Measurements from ENCODE around the gene EDRF1. TPM values are rescaled to one million over a fixed set of nuclear protein-coding genes. Genes with fewer than 3 reads are reported as not detected.

The EDRF1 gene
- total and polyA plus RNA-seq, 2 of the 8 experiments (the other 6 are each of a cell fraction or from before 2014, with no cell fraction given): 19.9 to 37.8 TPM

DNA sequence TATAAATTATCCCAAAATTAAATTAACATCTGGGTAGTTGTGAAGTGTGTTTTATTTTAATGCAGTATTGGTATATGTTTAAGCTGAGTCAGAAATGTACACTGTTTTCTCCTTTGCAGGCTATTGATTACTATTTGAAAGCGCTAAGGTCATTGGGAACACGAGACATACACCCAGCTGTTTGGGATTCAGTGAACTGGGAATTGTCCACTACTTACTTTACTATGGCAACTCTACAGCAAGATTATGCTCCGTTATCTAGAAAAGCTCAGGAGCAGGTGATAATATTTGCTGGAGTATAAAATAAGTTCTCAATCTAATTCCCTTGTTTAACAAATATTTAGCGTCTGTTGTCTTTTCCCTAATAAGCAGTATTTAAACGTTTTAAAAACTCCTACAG lies 27.9 kb downstream of the EDRF1 start:
- ChIA-PET CTCF (ENCODE audit: partially characterized antibody) (interaction anchor here (0.6 to 1.6 kb wide), 2 partner anchors 11 to 16 kb away, joined by 3 to 4 read pairs; no protein-coding TSS in a partner anchor), POLR2A (ENCODE audit: partially characterized antibody) (interaction anchor here (1.2 to 1.7 kb wide), 2 partner anchors 9 to 41 kb away, joined by 3 to 8 read pairs; no protein-coding TSS in a partner anchor)
- no peak overlapping the region for H3K4me2 ChIP-seq (ENCODE audit: insufficient read depth in 1 of 2, low read depth in 2 of 2, low read length in 2 of 2)
- no peak overlapping the region for H2BK5ac ChIP-seq (ENCODE audit: low read depth, low read length)
- H3K79me2 ChIP-seq (ENCODE audit: control insufficient read depth in 1 of 2, insufficient read depth in 2 of 2, low read length in 2 of 2): no peaks in the 10 kb centered on the region
- no peak overlapping the region for H2BK20ac ChIP-seq (ENCODE audit: low read length)
- no peaks in the 10 kb centered on the region for H3K27me3 ChIP-seq (replicated peaks in 1 of 4; ENCODE audit: control insufficient read depth in 3 of 4, extremely low read depth in 1 of 4, insufficient read depth in 3 of 4, low read length in 3 of 4)
- no peak overlapping the region for H2BK15ac ChIP-seq (ENCODE audit: low read length)
- no peak overlapping the region for H3K56ac ChIP-seq (replicated peaks; ENCODE audit: insufficient read length, low read depth, low read length)
- H3K27ac ChIP-seq (ENCODE audit: low read depth, low read length): no peak overlapping the region
- H4K5ac ChIP-seq (ENCODE audit: insufficient read length, low read depth, low read length): no peak overlapping the region
- H2BK120ac ChIP-seq (replicated peaks; ENCODE audit: low read depth, low read length): no peak overlapping the region
- no peak overlapping the region for H3K18ac ChIP-seq (ENCODE audit: extremely low read depth, low read length)
- H4K8ac ChIP-seq (ENCODE audit: extremely low read depth, insufficient read depth, low read length): no peak overlapping the region
- WGBS, 2 experiments (ENCODE audit: extremely low coverage in 1 of 2, insufficient coverage in 1 of 2, insufficient read length in 1 of 2, insufficient replicate concordance in 2 of 2, low coverage in 1 of 2, low lambda C conversion rate in 2 of 2, missing lambda C conversion rate in 1 of 2): 93% methylated on average over 5 of the region's 5 CpGs; no CpG with 5 or more reads in 1 of the 2 experiments
- no peak overlapping the region for H3K4ac ChIP-seq (replicated peaks; ENCODE audit: insufficient read length, low read depth, low read length)
- H3K23me2 ChIP-seq (ENCODE audit: low read depth, low read length): 0 out of 2 replicates have a peak, but pooled peaks cover 3% of the 10 kb centered on the region
- H4K20me1 ChIP-seq (replicated peaks in 1 of 2; ENCODE audit: control insufficient read depth in 1 of 2, insufficient read depth in 2 of 2, low read length in 2 of 2): peaks cover 1 to 2% of the 10 kb centered on the region in 2 experiments
- no peak for FAIRE-seq
- no peak overlapping the region for H2AFZ ChIP-seq (ENCODE audit: low read length)
- TF ChIP-seq BCL11A (IDR thresholded peaks at IDR 0.05; ENCODE audit: low read depth in 2 of 2, low read length in 2 of 2) (no peak), NRF1 (IDR thresholded peaks at IDR 0.05; ENCODE audit: low read depth, low read length) (no peak), MAX (IDR thresholded peaks at IDR 0.05) (no peak), BRCA1 (IDR thresholded peaks at IDR 0.05; ENCODE audit: low read depth, low read length) (no peak), CBX8 (IDR thresholded peaks at IDR 0.05; ENCODE audit: borderline replicate concordance, low read depth, low read length) (no peak), HDAC2 (IDR thresholded peaks at IDR 0.05; ENCODE audit: borderline replicate concordance in 1 of 2, low read depth in 2 of 2, low read length in 2 of 2) (no peak)
- DNase-seq (ENCODE audit: low read depth in 1 of 2, low spot score in 2 of 2): no peak
- no peak overlapping the region for H3K14ac ChIP-seq (ENCODE audit: insufficient read length)
- no peaks in the 10 kb centered on the region for H3K9me3 ChIP-seq (ENCODE audit: insufficient read depth in 2 of 2, low read depth in 1 of 2, low read length in 1 of 2)
- no peak overlapping the region for H3K4me3 ChIP-seq (ENCODE audit: extremely low read depth in 1 of 4, insufficient read depth in 2 of 4, low read depth in 3 of 4, low read length in 4 of 4)
- no peaks in the 10 kb centered on the region; the same call in 1 of the 2 replicates for H3K79me1 ChIP-seq (ENCODE audit: low read depth, low read length)
- H4K91ac ChIP-seq (replicated peaks; ENCODE audit: insufficient read length, low read length): no peak overlapping the region
- no peak overlapping the region for H2BK12ac ChIP-seq (ENCODE audit: low read depth, low read length)
- H3K4me1 ChIP-seq (replicated peaks in 1 of 4; ENCODE audit: control insufficient read depth in 3 of 4, insufficient read depth in 4 of 4, low read length in 3 of 4): no peaks in the 10 kb centered on the region
- H3K9ac ChIP-seq (replicated peaks in 1 of 4; ENCODE audit: extremely low read depth in 1 of 4, low read depth in 3 of 4, low read length in 3 of 4): no peak overlapping the region
- H3K23ac ChIP-seq (ENCODE audit: insufficient read length): no peak overlapping the region
- H3K36me3 ChIP-seq (ENCODE audit: control insufficient read depth in 2 of 4, insufficient read depth in 4 of 4, low read length in 3 of 4): peaks cover 20 to 87% (median 66%) of the 10 kb centered on the region in 4 experiments
- no peak overlapping the region for H2AK5ac ChIP-seq (ENCODE audit: low read depth, low read length)
